H1 (cell line): ENCODE data around the gene FGFBP3. TPM values are rescaled to one million over a fixed set of nuclear protein-coding genes. Genes with fewer than 3 reads are reported as not detected.

Experiments used
- CTCF ChIA-PET: fragments of 300-600 bp; sonication (Branson Sonifier 250); formaldehyde crosslinking; loops from one replicate; lab custom pipeline; 2021; ENCODE audit not compliant: partially characterized antibody; lab: Charles Lee
- POLR2A ChIA-PET: fragments of 300-600 bp; sonication (Branson Sonifier 250); formaldehyde crosslinking; loops from one replicate; lab custom pipeline; 2021; ENCODE audit warnings: inconsistent platforms; ENCODE audit not compliant: partially characterized antibody; lab: Charles Lee
- DNase-seq, 2 experiments: peaks; one replicate each; pipeline versions ENCODE4 v3.0.0 to v3.0.0-alpha.2; 2010 to 2022; ENCODE audit warnings: low spot score in 2 of 2, low read depth in 1 of 2, mixed read lengths in 1 of 2
- FAIRE-seq: peaks from 2 replicates; lab custom pipeline; 2011; peaks lifted over from hg19 to GRCh38; lab: Jason Lieb, UNC
- H2AFZ ChIP-seq: 2 replicates; pipeline ENCODE4 v1.8.1; 2012; ENCODE audit warnings: low read length, inconsistent platforms
- H2AK5ac ChIP-seq: 2 replicates; pipeline ENCODE4 v1.6.1; 2013; ENCODE audit warnings: low read depth, low read length
- H2BK120ac ChIP-seq: replicated peaks from 2 replicates; pipeline ENCODE3; 2013; ENCODE audit warnings: low read depth, low read length, inconsistent platforms
- H2BK12ac ChIP-seq: 2 replicates; pipeline ENCODE4 v1.6.1; 2013; ENCODE audit warnings: low read depth, low read length
- H2BK15ac ChIP-seq: 2 replicates; pipeline ENCODE4 v1.6.1; 2013; ENCODE audit warnings: low read length
- H2BK20ac ChIP-seq: 2 replicates; pipeline ENCODE4 v1.6.1; 2013; ENCODE audit warnings: low read length
- H2BK5ac ChIP-seq: 2 replicates; pipeline ENCODE4 v1.6.1; 2013; ENCODE audit warnings: low read depth, low read length
- H3K14ac ChIP-seq: 2 replicates; pipeline ENCODE4 v1.6.1; 2013; ENCODE audit warnings: inconsistent platforms; ENCODE audit not compliant: insufficient read length
- H3K18ac ChIP-seq: 2 replicates; pipeline ENCODE4 v1.6.1; 2013; ENCODE audit warnings: low read length; ENCODE audit errors: extremely low read depth
- H3K23ac ChIP-seq: 2 replicates; pipeline ENCODE4 v1.6.1; 2013; ENCODE audit warnings: inconsistent platforms; ENCODE audit not compliant: insufficient read length
- H3K23me2 ChIP-seq: 2 replicates; pipeline ENCODE4 v1.6.1; 2013; ENCODE audit warnings: low read depth, low read length
- H3K27ac ChIP-seq: 2 replicates; pipeline ENCODE4 v1.6.1; 2011; ENCODE audit warnings: low read depth, low read length, inconsistent platforms
- H3K27me3 ChIP-seq, 4 experiments: replicated peaks in 1 of 4; 1 replicate in 1 of 4; 2 replicates in 3 of 4; pipeline versions ENCODE4 v1.6.1 to v1.8.1; 2011 to 2013; ENCODE audit warnings: low read length in 3 of 4, mild to moderate bottlenecking in 3 of 4, inconsistent platforms in 2 of 4, mixed read lengths in 2 of 4, moderate library complexity in 1 of 4; ENCODE audit not compliant: control insufficient read depth in 3 of 4, insufficient read depth in 3 of 4; ENCODE audit errors: extremely low read depth in 1 of 4
- H3K36me3 ChIP-seq, 4 experiments: 2 replicates each; pipeline versions ENCODE4 v1.6.1 to v1.8.1; 2011 to 2013; ENCODE audit warnings: mild to moderate bottlenecking in 4 of 4, low read length in 3 of 4, moderate library complexity in 2 of 4, control low read depth in 1 of 4, inconsistent platforms in 1 of 4; ENCODE audit not compliant: insufficient read depth in 4 of 4, control insufficient read depth in 2 of 4
- H3K4ac ChIP-seq: replicated peaks from 2 replicates; pipeline ENCODE3; 2013; ENCODE audit warnings: low read length, low read depth, mixed read lengths, inconsistent platforms; ENCODE audit not compliant: insufficient read length
- H3K4me1 ChIP-seq, 4 experiments: replicated peaks in 1 of 4; 1 replicate in 1 of 4; 2 replicates in 3 of 4; pipeline versions ENCODE4 v1.6.1 to v1.8.1; 2011 to 2013; ENCODE audit warnings: low read length in 3 of 4, inconsistent platforms in 2 of 4, mixed read lengths in 1 of 4; ENCODE audit not compliant: insufficient read depth in 4 of 4, control insufficient read depth in 3 of 4
- H3K4me2 ChIP-seq, 2 experiments: 2 replicates each; pipeline versions ENCODE4 v1.6.1 to v1.8.1; 2011 to 2013; ENCODE audit warnings: low read depth in 2 of 2, low read length in 2 of 2, control low read depth in 1 of 2, inconsistent platforms in 1 of 2, mild to moderate bottlenecking in 1 of 2; ENCODE audit not compliant: insufficient read depth in 1 of 2
- H3K4me3 ChIP-seq, 4 experiments: fragments of 200-600, 300-600 bp in 1 of 4; sonication (generic), shearing (Covaris generic), sonication (Bioruptor Twin) in 1 of 4; 2 replicates each; pipeline versions ENCODE4 v1.5.1 to v1.8.1; 2011 to 2016; ENCODE audit warnings: low read length in 4 of 4, low read depth in 3 of 4, control low read depth in 2 of 4, inconsistent platforms in 2 of 4, mild to moderate bottlenecking in 2 of 4, mixed read lengths in 1 of 4, moderate library complexity in 1 of 4; ENCODE audit not compliant: insufficient read depth in 2 of 4; ENCODE audit errors: extremely low read depth in 1 of 4
- H3K56ac ChIP-seq: replicated peaks from 2 replicates; pipeline ENCODE3; 2013; ENCODE audit warnings: low read depth, mild to moderate bottlenecking, mixed read lengths, low read length, inconsistent platforms; ENCODE audit not compliant: insufficient read length
- H3K79me1 ChIP-seq: 2 replicates; pipeline ENCODE4 v1.6.1; 2013; ENCODE audit warnings: low read depth, low read length, control low read depth
- H3K79me2 ChIP-seq, 2 experiments: 2 replicates each; pipeline versions ENCODE4 v1.6.1 to v1.8.1; 2012 to 2013; ENCODE audit warnings: low read length in 2 of 2, mild to moderate bottlenecking in 2 of 2, inconsistent platforms in 1 of 2; ENCODE audit not compliant: insufficient read depth in 2 of 2, control insufficient read depth in 1 of 2
- H3K9ac ChIP-seq, 4 experiments: replicated peaks in 1 of 4; 1 replicate in 1 of 4; 2 replicates in 3 of 4; pipeline versions ENCODE4 v1.6.1 to v1.8.1; 2011 to 2013; ENCODE audit warnings: low read depth in 3 of 4, low read length in 3 of 4, control low read depth in 2 of 4, mild to moderate bottlenecking in 2 of 4, moderate library complexity in 2 of 4, inconsistent platforms in 1 of 4; ENCODE audit errors: extremely low read depth in 1 of 4
- H3K9me3 ChIP-seq, 2 experiments: 2 replicates each; pipeline versions ENCODE4 v1.6.1 to v1.8.1; 2012 to 2013; ENCODE audit warnings: mild to moderate bottlenecking in 2 of 2, moderate library complexity in 2 of 2, control low read depth in 1 of 2, inconsistent platforms in 1 of 2, low read depth in 1 of 2, low read length in 1 of 2, mixed read lengths in 1 of 2; ENCODE audit not compliant: insufficient read depth in 2 of 2
- H4K20me1 ChIP-seq, 2 experiments: replicated peaks in 1 of 2; 2 replicates each; pipeline versions ENCODE3 to v1.8.1; 2011 to 2013; ENCODE audit warnings: inconsistent platforms in 2 of 2, low read length in 2 of 2, mild to moderate bottlenecking in 1 of 2; ENCODE audit not compliant: insufficient read depth in 2 of 2, control insufficient read depth in 1 of 2
- H4K5ac ChIP-seq: 2 replicates; pipeline ENCODE4 v1.6.1; 2013; ENCODE audit warnings: low read length, low read depth, mixed read lengths, inconsistent platforms; ENCODE audit not compliant: insufficient read length
- H4K8ac ChIP-seq: 2 replicates; pipeline ENCODE4 v1.8.0; 2013; ENCODE audit warnings: mild to moderate bottlenecking, moderate library complexity, low read length, inconsistent platforms; ENCODE audit not compliant: insufficient read depth; ENCODE audit errors: extremely low read depth
- H4K91ac ChIP-seq: replicated peaks from 2 replicates; pipeline ENCODE3; 2013; ENCODE audit warnings: low read length, mixed read lengths, inconsistent platforms; ENCODE audit not compliant: insufficient read length
- ATF2 ChIP-seq: IDR thresholded peaks from 2 replicates; pipeline ENCODE4 v1.6.1; 2012; ENCODE audit warnings: low read length, inconsistent platforms
- CBX5 ChIP-seq: fragments of 300-800, 300-1000 bp; sonication (generic); IDR thresholded peaks from 2 replicates; pipeline ENCODE4 v1.7.1; 2016; ENCODE audit warnings: antibody characterized with exemption, low read length, low read depth
- SAP30 ChIP-seq: fragments of 300-600 bp; sonication (generic); IDR thresholded peaks from 2 replicates; pipeline ENCODE4 v1.7.1; 2012; ENCODE audit warnings: low read length, moderate library complexity, mild to moderate bottlenecking, inconsistent platforms; ENCODE audit not compliant: insufficient read depth, insufficient replicate concordance
- SP2 ChIP-seq: IDR thresholded peaks from 2 replicates; pipeline ENCODE4 v1.6.1; 2012; ENCODE audit warnings: mild to moderate bottlenecking, low read length, inconsistent platforms
- SRF ChIP-seq: IDR thresholded peaks from 2 replicates; pipeline ENCODE4 v1.6.1; 2011; ENCODE audit warnings: mild to moderate bottlenecking, low read depth, low read length, moderate library complexity
- TAF1 ChIP-seq: IDR thresholded peaks from 2 replicates; pipeline ENCODE4 v1.6.1; 2011; ENCODE audit warnings: mild to moderate bottlenecking, low read depth, low read length
- TBP ChIP-seq: IDR thresholded peaks from 2 replicates; pipeline ENCODE4 v1.6.1; 2011; ENCODE audit warnings: low read depth, low read length, improper control_type of control experiment
- TCF12 ChIP-seq: IDR thresholded peaks from 2 replicates; pipeline ENCODE4 v1.6.1; 2011; ENCODE audit warnings: low read depth, mild to moderate bottlenecking, low read length
- WGBS, 2 experiments: shearing (Covaris generic) in 1 of 2; methylation state at CpG; one replicate each; pipeline versions ENCODE4 v1.1.6 to v1.1.7; 2013 to 2015; ENCODE audit warnings: low lambda C conversion rate in 2 of 2, mixed read lengths in 2 of 2, inconsistent platforms in 1 of 2, low coverage in 1 of 2, missing lambda C conversion rate in 1 of 2; ENCODE audit not compliant: insufficient replicate concordance in 2 of 2, insufficient coverage in 1 of 2, insufficient read length in 1 of 2; ENCODE audit errors: extremely low coverage in 1 of 2, missing lambda C conversion rate in 1 of 2; 5-methylcytosine and 5-hydroxymethylcytosine counted together
- polyA plus RNA-seq, 7 experiments: library from polyadenylated mRNA; depleted of rRNA in 3 of 7; stranded (reverse) in 5 of 7; unstranded in 2 of 7; fragments of >200 nt in 5 of 7; fragments of 200-250 nt in 2 of 7; gene quantifications; 1 replicate in 5 of 7; 2 replicates in 1 of 7; 4 replicates in 1 of 7; pipeline versions ENCODE4 v1.2.1 to v1.2.3, GENCODE V29; 2011 to 2013; ENCODE audit warnings: missing spikeins in 2 of 7, mixed read lengths in 2 of 7
- total RNA-seq: library from RNA; stranded (reverse); fragmentation: NEBNext Ultra II Directional; extraction: Animal tissue kit (Norgen Biotek cat#: 25700); gene quantifications from 2 replicates; pipeline ENCODE4 v1.2.1, GENCODE V29; 2021

Gene FGFBP3
- total and polyA plus RNA-seq, 2 of the 8 experiments (the other 6 are each of a cell fraction or from before 2014, with no cell fraction given): 54.6 to 115 TPM

DNA sequence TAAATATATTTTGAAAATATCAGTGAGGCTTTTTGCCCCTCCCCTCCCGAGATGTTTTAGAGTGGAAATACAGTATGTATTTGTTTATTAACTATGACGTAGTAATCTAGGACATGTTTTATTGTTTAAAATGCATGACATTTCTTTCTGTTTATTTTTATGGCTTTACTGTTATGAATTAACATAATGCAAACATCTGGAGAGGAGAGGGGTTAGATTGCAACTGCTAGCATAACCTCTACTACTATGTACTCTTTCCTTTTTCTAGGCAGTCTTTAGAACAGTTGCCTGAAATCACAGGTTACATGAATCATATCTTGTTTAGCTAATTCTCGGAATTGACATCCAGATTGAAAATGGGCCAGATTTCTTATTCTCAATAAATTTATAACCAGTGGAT, 21.7 kb upstream of the FGFBP3 start:
- H3K27ac ChIP-seq: no peak overlapping the region
- H2BK120ac ChIP-seq: no peak overlapping the region

More for the DNA sequence above, 21.7 kb upstream of the FGFBP3 start:
- FAIRE-seq: no peak
- Histone ChIP-seq H3K4ac (no peak overlapping the region), H4K20me1 (peaks cover 11 to 20% of the 10 kb centered on the region in 2 experiments), H2BK12ac (no peak overlapping the region)
- TF ChIP-seq ATF2 (no peak), CBX5 (no peak), TBP (no peak), TAF1 (no peak), SP2 (no peak), SRF (no peak), SAP30 (no peak), TCF12 (no peak)
- TF ChIP-seq, all 59 proteins: peak for 0
- no peak overlapping the region for H3K18ac ChIP-seq
- DNase-seq: no peak
- no peaks in the 10 kb centered on the region for H3K4me1 ChIP-seq
- H4K91ac ChIP-seq: no peak overlapping the region
- no peak overlapping the region for H3K4me3 ChIP-seq
- H3K36me3 ChIP-seq: peaks cover 0 to 22% (median 5%) of the 10 kb centered on the region in 4 experiments; a peak in 4 of 8 replicates
- ChIA-PET POLR2A (interaction anchor here (1.1 kb wide), 1 partner anchor 10 kb away, joined by 4 read pairs; no protein-coding TSS in a partner anchor), CTCF (interaction anchor here (0.6 to 2.6 kb wide), 5 partner anchors 10 to 541 kb away, joined by 3 to 11 read pairs (median 3); no protein-coding TSS in a partner anchor)
- H3K56ac ChIP-seq: no peak overlapping the region
- H3K23ac ChIP-seq: no peak overlapping the region
- H4K8ac ChIP-seq: no peak overlapping the region
- H3K14ac ChIP-seq: no peak overlapping the region
- no peak overlapping the region for H2AK5ac ChIP-seq
- no peaks in the 10 kb centered on the region for H3K27me3 ChIP-seq
- WGBS, 2 experiments: 93% methylated on average over 3 of the region's 3 CpGs; no CpG with 5 or more reads in 1 of the 2 experiments
- peaks cover 9 to 95% of the 10 kb centered on the region in 2 experiments; a peak in 3 of 4 replicates for H3K79me2 ChIP-seq
- no peaks in the 10 kb centered on the region for H3K9me3 ChIP-seq
- no peak overlapping the region for H2BK20ac ChIP-seq
- H3K79me1 ChIP-seq: peaks cover 8% of the 10 kb centered on the region
- no peak overlapping the region for H2BK5ac ChIP-seq
- H4K5ac ChIP-seq: no peak overlapping the region
- H2BK15ac ChIP-seq: no peak overlapping the region
- no peak overlapping the region for H3K9ac ChIP-seq
- H2AFZ ChIP-seq: no peak overlapping the region
- H3K4me2 ChIP-seq: no peak overlapping the region
- H3K23me2 ChIP-seq: no peaks in the 10 kb centered on the region; the same call in 1 of the 2 replicates
